Nephron (organoid): Measurements from ENCODE around the gene SLC6A6.
A peak's percentile ranks its signal among the peaks of the same experiment; 100 is the strongest.

Source experiments
- H3K27ac Mint-ChIP-seq, 3 experiments: 2 replicates each; pipeline ENCODE4 v1.8.0; 2020; ENCODE audit warnings: mixed read lengths in 3 of 3, mild to moderate bottlenecking in 2 of 3, moderate library complexity in 1 of 3
- H3K27me3 Mint-ChIP-seq: 2 replicates; pipeline ENCODE4 v1.8.0; 2021; ENCODE audit warnings: low read depth, mild to moderate bottlenecking, moderate library complexity, mixed read lengths
- H3K36me3 Mint-ChIP-seq: 2 replicates; pipeline ENCODE4 v1.8.0; 2020; ENCODE audit warnings: low read depth, mixed read lengths
- H3K4me1 Mint-ChIP-seq: 2 replicates; pipeline ENCODE4 v1.8.0; 2020; ENCODE audit warnings: mixed read lengths
- H3K4me3 Mint-ChIP-seq, 3 experiments: 2 replicates each; pipeline ENCODE4 v1.8.0; 2020; ENCODE audit warnings: mild to moderate bottlenecking in 3 of 3, mixed read lengths in 3 of 3, moderate library complexity in 2 of 3
- H3K9me3 Mint-ChIP-seq: 2 replicates; pipeline ENCODE4 v1.8.0; 2020; ENCODE audit warnings: mixed read lengths
- CTCF ChIP-seq, 3 experiments: fragments of 200-600 bp; sonication (generic); IDR thresholded peaks; one replicate each; pipeline ENCODE4 v1.5.0; 2021; ENCODE audit warnings: antibody characterized with exemption in 3 of 3; ENCODE audit not compliant: unreplicated experiment in 3 of 3

The SLC6A6 gene

GRCh38 chr3:14506626-14507304 lies 104.4 kb downstream of the SLC6A6 start:
- Mint-ChIP-seq H3K27ac (no peak overlapping the region), H3K4me3 (no peak overlapping the region), H3K36me3 (peaks cover 4% of the 10 kb centered on the region), H3K4me1 (no peaks in the 10 kb centered on the region), H3K9me3 (peaks cover 12% of the 10 kb centered on the region), H3K27me3 (peaks cover 17% of the 10 kb centered on the region)
- TF ChIP-seq CTCF (IDR thresholded peaks at IDR 0.05; ENCODE audit: unreplicated experiment in 3 of 3): no peak

- Mint-ChIP-seq H3K4me3 (no peak overlapping the region), H3K36me3 (peaks cover 4% of the 10 kb centered on the region), H3K4me1 (no peaks in the 10 kb centered on the region), H3K27me3 (peaks cover 17% of the 10 kb centered on the region), H3K27ac (no peak overlapping the region), H3K9me3 (peaks cover 10% of the 10 kb centered on the region)
- no peak for TF ChIP-seq CTCF (IDR thresholded peaks at IDR 0.05; ENCODE audit: unreplicated experiment in 3 of 3)
Observed at GRCh38 chr3:14507305-14507741, 104.9 kb downstream of the SLC6A6 start.

GRCh38 chr3:14507757-14508504 lies 105.5 kb downstream of the SLC6A6 start:
- H3K9me3 Mint-ChIP-seq: peaks cover 5% of the 10 kb centered on the region
- TF ChIP-seq CTCF (IDR thresholded peaks at IDR 0.05; ENCODE audit: unreplicated experiment in 3 of 3): no peak
- H3K27me3 Mint-ChIP-seq: peaks cover 17% of the 10 kb centered on the region
- peaks cover 3% of the 10 kb centered on the region for H3K36me3 Mint-ChIP-seq
- no peak overlapping the region for H3K4me3 Mint-ChIP-seq
- H3K4me1 Mint-ChIP-seq: no peaks in the 10 kb centered on the region
- H3K27ac Mint-ChIP-seq: no peak overlapping the region

GRCh38 chr3:14508505-14508819 lies 106.1 kb downstream of the SLC6A6 start:
- TF ChIP-seq CTCF (IDR thresholded peaks at IDR 0.05; ENCODE audit: unreplicated experiment in 3 of 3): no peak
- Mint-ChIP-seq H3K27me3 (peaks cover 17% of the 10 kb centered on the region), H3K9me3 (no peaks in the 10 kb centered on the region), H3K4me3 (no peak overlapping the region), H3K36me3 (no peaks in the 10 kb centered on the region), H3K4me1 (no peaks in the 10 kb centered on the region), H3K27ac (no peak overlapping the region)

GRCh38 chr3:14508966-14509795 lies 106.8 kb downstream of the SLC6A6 start:
- Mint-ChIP-seq H3K27ac (no peak overlapping the region), H3K4me3 (peak overlapping the region in 2 of 3 experiments; percentile 32 to 40), H3K9me3 (no peaks in the 10 kb centered on the region), H3K36me3 (no peaks in the 10 kb centered on the region), H3K4me1 (no peaks in the 10 kb centered on the region), H3K27me3 (peaks cover 17% of the 10 kb centered on the region)
- TF ChIP-seq CTCF (IDR thresholded peaks at IDR 0.05; ENCODE audit: unreplicated experiment in 3 of 3): peak; percentile 96 to 99 (median 99)
